ENCODE measurements around the gene HSF5.

DNA sequence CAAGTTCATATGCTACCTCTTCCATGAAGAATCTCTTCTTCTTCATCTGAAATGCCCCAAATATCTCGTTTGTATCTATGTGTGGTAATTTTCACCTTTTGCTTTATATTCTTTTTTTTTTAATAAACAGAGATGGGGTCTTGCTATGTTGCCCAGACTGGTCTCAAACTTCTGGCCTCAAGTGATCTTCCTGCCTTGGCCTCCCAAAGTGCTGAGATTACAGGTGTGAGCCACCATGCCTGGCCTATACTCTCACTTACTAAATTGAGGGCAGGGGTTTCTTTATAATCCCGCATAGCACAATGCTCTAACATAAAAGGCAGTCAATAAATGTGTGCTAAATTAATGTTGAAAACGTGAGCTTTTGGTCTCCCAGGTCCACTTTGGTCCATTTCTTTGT, 101.5 kb downstream of the HSF5 start:
- no peak for TF ChIP-seq CTCF (IDR thresholded peaks at IDR 0.05)
- TF ChIP-seq POLR2AphosphoS5 (IDR thresholded peaks at IDR 0.05): no peak
